Left lung (tissue), 10 donors: ENCODE results near the gene CA11. TPM values are rescaled to one million over a fixed set of nuclear protein-coding genes. Genes with fewer than 3 reads are reported as not detected.

Experiments used
- ATAC-seq: fragments of 200-7000 bp; cut with Tn5 transposase; one replicate; pipeline ENCODE4 v1.9.1; 2020; ENCODE audit warnings: moderate library complexity
- DNase-seq, 4 donors: peaks; one replicate each; pipeline ENCODE4 v3.0.0-alpha.2; 2013 to 2020
- H3K27ac ChIP-seq, 2 donors: fragments of 200-600 bp; sonication (generic) in 1 of 2; one replicate each; pipeline versions ENCODE4 v1.5.0 to v1.8.0; 2020 to 2021
- H3K27me3 ChIP-seq, 2 donors: fragments of 200-600 bp; sonication (generic) in 1 of 2; one replicate each; pipeline versions ENCODE4 v1.5.0 to v1.8.0; 2020 to 2021
- H3K36me3 ChIP-seq, 2 donors: fragments of 200-600 bp; sonication (generic) in 1 of 2; one replicate each; pipeline versions ENCODE4 v1.5.0 to v1.8.0; 2020 to 2021
- H3K4me1 ChIP-seq, 2 donors: fragments of 200-600 bp; one replicate each; pipeline ENCODE4 v1.8.0; 2021
- H3K4me3 ChIP-seq, 2 donors: fragments of 200-600 bp; sonication (generic) in 1 of 2; one replicate each; pipeline versions ENCODE4 v1.5.0 to v1.8.0; 2020 to 2021; ENCODE audit warnings: mild to moderate bottlenecking in 1 of 2
- H3K9me3 ChIP-seq, 2 donors: fragments of 200-600 bp; sonication (generic) in 1 of 2; one replicate each; pipeline versions ENCODE4 v1.5.0 to v1.8.0; 2020 to 2021
- CTCF ChIP-seq, 2 donors: fragments of 200-600 bp; sonication (generic) in 1 of 2; IDR thresholded peaks; one replicate each; pipeline versions ENCODE4 v1.5.0 to v1.8.0; 2021; ENCODE audit warnings: antibody characterized with exemption in 2 of 2
- intact Hi-C, 2 donors: fragments of 100-400 bp; cut with DNase I; formaldehyde crosslinking; loops; one replicate each; pipeline versions ENCODE4 v1.11.2 to v1.14.2; 2022
- polyA plus RNA-seq, 6 donors: library from polyadenylated mRNA; unstranded; fragments of 120-200 nt; gene quantifications; one replicate each; pipeline ENCODE4 v1.2.1, GENCODE V29; 2013; ENCODE audit not compliant: insufficient read length in 6 of 6
- total RNA-seq, 2 donors: library from RNA; stranded (reverse); fragmentation: NEBNext Ultra II Directional; extraction: Animal tissue kit (Norgen Biotek cat#: 25700); gene quantifications; one replicate each; pipeline ENCODE4 v1.2.1, GENCODE V29; 2021
- donor health status: DM: no; HTN: yes; CAD: no.
- donor health status: DM: no; HTN: no; CAD: no.

Gene CA11
- total and polyA plus RNA-seq, 8 donors: 3.6 to 5.6 (median 4.5) TPM

GRCh38 chr19:48673436-48674100 lies 27.6 kb upstream of the CA11 start:
- Histone ChIP-seq H3K4me3 (no peak overlapping the region), H3K36me3 (no peaks in the 10 kb centered on the region), H3K9me3 (no peaks in the 10 kb centered on the region), H3K27ac (no peak overlapping the region), H3K27me3 (no peaks in the 10 kb centered on the region), H3K4me1 (peaks cover 0 to 14% of the 10 kb centered on the region in 2 donors)
- no peak for ATAC-seq
- no peak for TF ChIP-seq CTCF (IDR thresholded peaks at IDR 0.05)
- intact Hi-C loops: no loop called here
- DNase-seq: no peak

DNA sequence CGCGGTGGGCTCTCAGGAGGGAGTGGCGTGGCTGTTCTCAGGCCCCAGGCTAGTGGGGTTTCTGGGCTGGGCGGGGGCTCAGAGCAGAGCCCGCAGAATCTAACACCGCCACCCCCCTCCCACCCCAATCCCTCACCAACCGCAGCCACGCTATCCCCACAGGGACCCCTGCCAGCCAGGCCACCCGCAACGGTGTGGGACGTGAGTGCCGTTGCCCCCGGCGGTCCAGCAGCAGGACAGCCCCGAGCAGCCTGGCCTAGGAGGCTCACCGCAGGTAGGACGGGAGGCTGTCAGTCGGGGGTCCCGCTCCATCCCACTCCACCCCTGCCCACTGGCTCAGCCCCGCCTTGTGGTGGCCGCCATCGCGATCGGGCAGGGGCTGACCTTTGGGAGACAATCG lies 27.0 kb upstream of the CA11 start, which contains the start of gene NTN5:
TSS of gene NTN5 (minus strand) at position 24 of the 400 bp plus-strand sequence. CDS start 2,031 bp downstream, outside the sequence.
- ATAC-seq: no peak
- intact Hi-C loops: no loop called here

DNA sequence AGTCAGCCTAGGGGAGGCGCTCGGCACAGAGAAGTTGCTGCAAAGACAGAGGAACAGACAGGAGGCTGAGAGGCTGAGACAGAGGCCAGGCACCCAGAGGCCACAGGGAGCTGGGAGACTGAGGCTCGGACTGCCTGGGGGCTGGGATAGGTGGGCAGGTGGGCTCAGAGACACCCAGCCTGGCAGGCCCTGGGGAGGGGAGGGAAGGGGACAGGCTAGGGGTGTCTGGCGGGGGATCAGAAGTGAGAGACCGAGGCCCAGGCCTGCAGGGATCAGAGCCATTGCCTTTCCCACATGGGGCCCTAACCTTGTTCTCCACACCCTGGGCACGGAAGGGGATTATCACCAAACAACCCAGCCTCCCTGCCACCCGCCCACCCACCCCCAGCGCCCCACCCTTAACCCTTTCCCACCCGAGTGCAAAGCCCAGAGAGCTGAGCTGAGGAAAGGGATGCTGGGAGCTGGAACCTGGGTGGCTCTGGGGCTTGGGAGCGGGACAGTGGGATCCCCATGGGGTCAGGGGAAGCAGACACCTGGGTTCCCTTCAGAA lies 25.5 kb upstream of the CA11 start:
- intact Hi-C loops: no loop called here
- no peaks in the 10 kb centered on the region for H3K27me3 ChIP-seq
- H3K4me3 ChIP-seq: no peak overlapping the region
- peaks cover 0 to 14% of the 10 kb centered on the region in 2 donors for H3K4me1 ChIP-seq
- no peak for TF ChIP-seq CTCF (IDR thresholded peaks at IDR 0.05)
- DNase-seq (no peak), ATAC-seq (no peak)
- no peaks in the 10 kb centered on the region for H3K36me3 ChIP-seq
- H3K27ac ChIP-seq: no peak overlapping the region
- no peaks in the 10 kb centered on the region for H3K9me3 ChIP-seq

More for the DNA sequence above, 27.0 kb upstream of the CA11 start, which contains the start of gene NTN5:
- Histone ChIP-seq H3K4me1 (peaks cover 0 to 14% of the 10 kb centered on the region in 2 donors), H3K36me3 (no peaks in the 10 kb centered on the region), H3K4me3 (no peak within 1 kb of the TSS), H3K27me3 (no peaks in the 10 kb centered on the region), H3K9me3 (no peaks in the 10 kb centered on the region), H3K27ac (no peak within 1 kb of the TSS)
- TF ChIP-seq CTCF (IDR thresholded peaks at IDR 0.05): no peak
- no peak for DNase-seq

- no peaks in the 10 kb centered on the region for H3K9me3 ChIP-seq
- H3K36me3 ChIP-seq: no peaks in the 10 kb centered on the region
- intact Hi-C loops: no loop called here
- no peak for TF ChIP-seq CTCF (IDR thresholded peaks at IDR 0.05)
- no peaks in the 10 kb centered on the region for H3K27me3 ChIP-seq
- no peak for DNase-seq
- H3K4me3 ChIP-seq: no peak overlapping the region
- ATAC-seq: no peak
- H3K27ac ChIP-seq: no peak overlapping the region
- H3K4me1 ChIP-seq: peaks cover 0 to 14% of the 10 kb centered on the region in 2 donors
Measured at GRCh38 chr19:48670699-48671445, 24.9 kb upstream of the CA11 start.
